Measurements from ENCODE around the gene TAS1R2. TPM values are rescaled to one million over a fixed set of nuclear protein-coding genes. Genes with fewer than 3 reads are reported as not detected.

Gene TAS1R2
- total RNA-seq, 2 experiments from 2014 or later = not detected

Small RNA genes within 50 kb of the gene (microRNA-seq; reads per million reads assigned to microRNA genes)
- gene MIR1290 = not detected
- gene MIR4695 = not detected

Other genes with a start within 250 kb of the TAS1R2 start
- not detected for gene PAX7, start 228.8 kb downstream of the TAS1R2 start, total RNA-seq
- 1 to 10 TPM; 2.5 to 3.3 TPM for gene ALDH4A1, start 42.9 kb upstream of the TAS1R2 start, total RNA-seq
- gene IFFO2, start 97.0 kb upstream of the TAS1R2 start, total RNA-seq = 10 to 100 TPM; 21.6 to 21.8 TPM

Measured in activated naive CD8-positive, alpha-beta T cell treated with anti-CD3 and anti-CD28 coated beads, Interleukin-2, amount 10 ng/mL, durations not matched to agents 7 days and 5 days (primary cell).